NCI-H345 treated with DMSO at 0.1 percent for 48 hours (cell line): ENCODE data around the gene TNFAIP3.
"Not testable (repeated sequence)": the region's sequence is repeated elsewhere in the genome, so short reads cannot be mapped to it uniquely, and the experiment has no call there.

ENCODE experiments used
- DNase-seq: peaks from one replicate; lab custom pipeline; 2025; ENCODE audit not compliant: unreplicated experiment; lab: John Stamatoyannopoulos, UW

TNFAIP3 gene

DNA sequence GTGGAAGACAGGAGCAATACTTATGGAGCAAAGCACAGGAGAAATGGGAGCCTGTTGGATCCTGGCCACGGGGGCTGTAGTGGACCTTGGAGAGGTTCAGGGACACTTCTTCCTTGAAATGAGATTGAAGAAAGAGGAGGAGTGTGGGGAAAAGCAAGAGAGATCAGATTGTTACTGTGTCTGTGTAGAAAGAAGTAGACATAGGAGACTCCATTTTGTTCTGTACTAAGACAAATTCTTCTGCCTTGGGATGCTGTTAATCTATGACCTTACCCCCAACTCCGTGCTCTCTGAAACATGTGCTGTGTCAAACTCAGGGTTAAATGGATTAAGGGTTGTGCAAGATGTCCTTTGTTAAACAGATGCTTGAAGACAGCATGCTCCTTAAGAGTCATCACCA lies 22.7 kb upstream of the TNFAIP3 start:
- DNase-seq, result not testable (repeated sequence)

GRCh38 chr6:137844773-137845172 lies 22.3 kb upstream of the TNFAIP3 start:
- not testable (repeated sequence) for DNase-seq

GRCh38 chr6:137845460-137845859 lies 21.6 kb upstream of the TNFAIP3 start:
- no peak for DNase-seq

DNA sequence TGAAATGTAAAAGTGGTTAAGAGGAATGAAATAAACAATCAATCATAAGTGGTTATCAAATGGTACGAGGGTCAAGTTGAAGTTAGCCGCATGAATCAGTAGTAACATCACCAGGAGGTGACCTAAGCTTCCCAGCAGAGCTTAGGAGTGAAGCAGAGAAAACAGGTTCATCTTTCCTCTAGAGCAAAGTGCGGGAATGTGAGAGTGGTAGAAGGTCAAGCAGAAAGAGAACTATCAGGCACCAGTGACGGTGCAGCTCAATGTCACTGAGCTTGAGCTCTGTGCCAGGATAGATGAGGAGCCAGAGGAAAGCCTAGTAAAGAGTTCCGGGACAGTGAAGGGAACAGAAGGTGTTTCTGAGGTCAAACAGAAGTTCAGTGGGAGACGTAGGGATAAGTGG lies 20.8 kb upstream of the TNFAIP3 start:
- DNase-seq, result no peak

DNA sequence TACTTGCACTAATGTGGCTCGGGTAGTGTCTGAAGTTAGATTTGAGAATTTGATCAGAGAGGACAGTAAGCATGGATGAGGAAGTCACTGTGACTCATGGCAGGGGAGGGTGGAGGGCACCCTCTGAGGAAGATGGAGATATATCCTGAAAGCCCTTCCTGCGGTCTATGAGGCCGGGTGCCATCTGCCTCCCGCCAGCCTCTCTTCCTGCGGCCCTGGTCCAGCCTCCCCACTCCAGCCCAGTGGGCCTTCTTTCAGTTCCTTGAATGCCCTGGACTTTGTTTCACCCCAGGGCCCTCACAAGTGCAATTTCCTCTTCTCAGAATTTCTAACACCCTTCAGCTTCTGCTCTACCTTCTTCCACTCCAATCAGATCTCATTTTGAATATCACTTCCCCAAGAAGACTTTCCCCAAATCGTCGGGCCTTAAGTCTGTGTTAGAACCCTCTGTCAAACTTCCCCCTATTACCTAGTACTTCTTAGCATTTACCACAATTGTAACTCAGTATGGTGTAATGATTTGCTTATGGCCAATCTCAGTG lies 20.2 kb upstream of the TNFAIP3 start:
- no peak for DNase-seq

DNA sequence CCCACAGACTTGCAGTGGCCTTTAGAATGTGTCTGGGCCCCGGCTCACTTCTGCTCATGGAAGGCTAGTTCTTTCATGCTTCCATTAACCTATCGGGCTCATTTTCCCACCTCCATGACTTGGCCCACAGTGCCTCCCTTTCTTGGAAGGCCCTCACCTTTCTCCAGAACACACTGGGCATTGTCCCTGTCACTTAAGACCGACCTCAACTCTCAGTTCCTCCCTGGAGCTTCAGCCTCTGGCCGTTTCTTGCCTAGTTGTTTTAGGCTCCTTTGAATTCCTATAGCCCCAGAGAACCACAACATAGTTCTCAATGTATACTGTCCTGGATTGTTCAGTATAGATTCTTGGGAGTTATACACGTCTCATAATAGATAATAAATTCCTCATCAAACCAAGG lies 19.3 kb upstream of the TNFAIP3 start:
- DNase-seq, result no peak

DNA sequence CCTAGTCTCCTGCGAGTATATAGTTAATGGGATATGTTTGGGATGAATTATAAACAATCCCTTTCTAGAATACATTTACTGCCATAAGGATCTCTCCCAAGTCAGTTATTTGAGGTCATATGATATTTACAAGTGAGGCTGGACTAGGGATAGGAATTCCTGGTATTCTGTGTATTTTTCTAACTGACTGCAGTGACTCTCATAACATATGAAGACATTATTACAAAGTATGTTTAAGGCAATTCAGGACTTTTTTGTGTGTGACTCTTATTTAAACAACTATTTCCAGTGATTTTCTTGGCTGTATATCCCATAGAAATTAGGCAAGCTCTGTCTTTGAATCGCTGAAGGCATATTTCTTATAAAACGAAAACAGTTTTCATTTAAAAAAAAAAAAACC lies 18.4 kb upstream of the TNFAIP3 start:
- DNase-seq, result no peak

- no peak for DNase-seq
These were observed 17.7 kb upstream of the TNFAIP3 start for GRCh38 chr6:137849181-137849980.

DNA sequence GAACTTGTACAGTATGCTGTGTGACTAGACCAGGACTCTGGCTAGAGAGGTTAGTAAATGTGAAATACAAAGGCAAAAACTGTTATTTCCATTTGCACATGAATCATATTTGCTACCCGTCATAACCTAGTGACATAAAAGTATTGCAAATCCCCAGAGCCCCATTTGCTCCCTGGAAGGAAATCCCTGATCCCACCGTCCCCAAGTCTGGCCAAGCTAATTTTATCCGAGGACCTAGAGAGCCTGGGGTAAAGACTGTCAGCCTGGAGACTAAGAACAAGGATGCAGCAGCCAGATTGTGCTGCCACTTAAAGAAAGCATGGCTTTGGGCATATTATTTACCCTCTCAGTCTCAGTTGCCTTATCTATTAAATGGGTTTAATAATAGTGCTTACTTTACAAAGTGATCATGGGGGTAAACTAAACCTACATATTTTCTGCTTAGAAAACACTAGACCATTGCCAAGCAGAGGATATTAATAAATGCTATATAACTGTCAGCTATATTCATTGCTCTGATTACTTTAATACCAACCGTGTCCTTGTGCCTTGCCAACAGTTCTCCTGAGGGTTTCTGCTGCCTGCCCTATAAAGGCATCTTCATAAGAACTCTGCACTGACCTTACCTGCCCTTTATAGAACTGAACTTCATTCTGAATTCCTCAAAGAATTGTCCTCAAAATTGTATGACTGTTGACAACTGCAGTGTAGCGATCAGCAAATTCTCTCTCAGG lies 16.9 kb upstream of the TNFAIP3 start:
- DNase-seq, result no peak

GRCh38 chr6:137850816-137851602 lies 16.1 kb upstream of the TNFAIP3 start:
- DNase-seq, result no peak

GRCh38 chr6:137851669-137852068 lies 15.4 kb upstream of the TNFAIP3 start:
- no peak for DNase-seq

- DNase-seq, result no peak
These were observed 14.7 kb upstream of the TNFAIP3 start for GRCh38 chr6:137852346-137852745.

DNA sequence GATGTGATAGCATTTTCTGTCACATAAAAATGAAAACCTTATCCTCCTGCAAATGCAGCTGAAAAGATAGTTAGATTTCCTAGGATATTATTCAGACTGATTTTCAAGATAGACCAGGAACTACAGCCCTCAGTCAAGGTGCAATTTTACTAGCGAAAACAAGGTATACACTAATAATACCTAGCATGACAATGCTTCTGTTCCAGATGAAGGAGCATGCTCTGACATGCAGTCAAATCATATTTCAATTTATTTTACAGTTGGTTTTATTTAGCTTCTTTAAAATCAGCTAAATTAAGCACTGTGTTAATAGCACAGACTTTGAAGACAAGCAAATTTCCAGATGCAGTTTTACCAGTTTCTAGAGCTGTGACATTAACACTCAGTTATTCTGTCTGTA lies 14.2 kb upstream of the TNFAIP3 start:
- DNase-seq, result no peak

DNA sequence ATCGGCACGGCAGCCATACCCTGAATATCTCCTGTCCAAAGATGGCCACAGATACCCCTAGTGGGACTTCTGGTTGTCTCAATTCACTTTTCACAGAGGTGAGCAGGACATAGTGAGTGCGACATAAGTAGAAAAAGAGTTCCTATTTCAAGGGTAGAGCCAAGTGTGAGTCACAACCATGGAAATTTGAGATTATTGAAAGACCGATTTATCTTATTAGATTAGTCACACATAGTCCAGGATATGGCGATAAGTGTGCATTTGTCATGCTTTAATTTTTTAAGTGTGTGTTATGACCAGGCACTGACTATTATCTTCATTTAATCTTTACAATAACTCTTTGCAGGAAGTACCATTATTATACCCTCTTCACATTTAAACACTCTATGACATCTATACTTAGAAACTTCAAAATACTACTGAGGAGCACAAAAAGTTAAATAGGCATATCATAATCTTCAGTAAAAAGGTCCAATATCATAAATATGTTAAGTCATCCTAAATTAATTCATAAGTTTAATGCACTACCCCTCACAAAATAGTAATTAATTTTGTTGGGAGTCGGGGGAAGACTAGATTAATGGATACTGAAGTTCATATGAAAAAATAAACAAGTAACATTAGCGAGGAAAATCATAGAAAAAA lies 13.4 kb upstream of the TNFAIP3 start:
- DNase-seq, result no peak

GRCh38 chr6:137856138-137856898 lies 10.7 kb upstream of the TNFAIP3 start:
- DNase-seq, result no peak

DNA sequence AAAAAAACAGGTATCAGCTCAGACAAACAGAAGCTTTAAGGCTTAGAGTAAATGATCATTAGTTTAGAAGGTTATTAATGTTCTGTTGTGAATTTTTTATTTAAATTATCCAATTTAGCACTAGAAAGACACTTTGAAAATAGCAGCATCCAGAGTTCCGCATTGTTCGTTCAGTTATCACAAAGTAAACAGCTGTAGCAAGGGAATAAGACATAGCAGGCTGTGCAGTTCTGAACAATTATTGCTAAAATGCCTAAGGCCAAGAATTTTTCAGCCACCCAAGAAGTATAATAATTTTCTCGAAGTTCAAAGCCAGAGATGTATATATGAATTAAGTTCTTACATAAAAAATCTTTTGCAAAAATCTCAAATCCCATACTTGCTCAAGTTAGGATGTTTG lies 8.0 kb upstream of the TNFAIP3 start:
- DNase-seq, result no peak

DNA sequence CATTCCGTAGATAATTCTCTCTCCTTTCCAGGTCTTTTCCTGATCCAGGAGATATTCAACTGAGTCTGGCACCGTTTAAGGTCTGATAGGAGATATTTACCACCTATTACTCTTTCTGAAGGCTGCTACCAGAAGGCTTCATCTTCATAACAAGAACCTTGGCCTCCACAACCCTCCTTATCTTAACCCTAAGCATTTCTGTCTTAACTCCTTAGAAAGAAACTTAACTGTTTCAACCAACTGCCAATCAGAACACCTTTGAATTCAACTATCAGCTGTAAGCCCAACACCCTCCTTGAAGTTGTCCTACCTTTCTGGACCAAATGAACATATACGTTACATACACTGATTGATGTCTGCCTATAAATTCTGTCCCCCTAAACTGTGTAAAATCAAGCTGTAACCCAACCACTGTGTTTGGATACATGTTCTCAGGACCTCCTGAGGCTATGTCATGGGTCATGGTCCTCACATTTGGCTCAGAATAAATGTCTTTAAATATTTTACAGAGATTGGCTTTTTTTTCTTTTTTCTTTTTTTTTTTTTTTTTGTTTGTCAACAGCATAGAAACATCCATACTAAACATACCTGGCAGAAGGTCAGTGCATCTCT lies 6.6 kb upstream of the TNFAIP3 start:
- no peak for DNase-seq

DNA sequence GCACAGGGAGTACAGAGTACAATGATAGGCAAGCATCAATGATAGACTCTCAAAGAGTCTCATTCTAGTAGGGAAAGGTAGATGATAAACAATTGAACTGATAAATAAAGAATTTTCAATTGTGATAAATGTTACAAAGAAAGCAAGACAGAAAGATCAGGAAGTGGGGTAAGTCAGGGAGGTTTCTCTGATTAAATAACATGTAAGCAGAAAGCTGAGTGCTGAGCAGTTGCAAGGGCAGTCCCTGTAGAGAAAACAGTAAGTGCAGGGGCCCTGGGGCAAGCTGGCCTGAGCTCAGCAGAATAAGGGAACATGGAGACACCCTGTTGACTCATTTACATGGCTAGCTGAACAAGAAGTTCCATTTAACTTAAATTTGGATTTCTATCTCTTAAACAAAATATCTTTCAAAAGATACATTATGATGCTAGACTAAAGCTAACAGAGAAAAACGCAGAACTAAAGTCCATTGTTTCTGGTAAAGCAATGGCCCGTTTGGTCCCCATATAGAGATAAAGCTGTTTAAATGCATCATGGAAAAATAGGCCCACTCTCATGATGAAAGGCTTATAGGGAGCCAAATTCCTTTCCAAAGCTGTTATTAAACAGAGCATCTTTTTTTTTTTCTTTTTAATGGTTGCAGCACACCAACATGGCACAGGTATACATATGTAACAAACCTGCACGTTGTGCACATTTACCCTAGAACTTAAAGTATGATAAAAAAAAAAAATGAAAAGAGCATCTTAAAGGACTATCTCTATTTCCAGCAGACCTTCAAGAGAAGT lies 5.3 kb upstream of the TNFAIP3 start:
- DNase-seq, result no peak
